Mesenchymal stem cell (in vitro differentiated cells and primary cell): ENCODE data around the gene COASY.
"Not testable (repeated sequence)": the region's sequence is repeated elsewhere in the genome, so short reads cannot be mapped to it uniquely, and the experiment has no call there.

ENCODE experiments used
- DNase-seq: peaks from one replicate; pipeline ENCODE4 v3.0.0-alpha.2; 2013
- H2AFZ ChIP-seq: one replicate; pipeline ENCODE4 v1.6.1; 2013; ENCODE audit warnings: low read depth, mild to moderate bottlenecking, control low read depth, inconsistent platforms, low read length, moderate library complexity
- H2AK5ac ChIP-seq: 2 replicates; pipeline ENCODE4 v1.6.1; 2013; ENCODE audit warnings: low read length, moderate library complexity, mild to moderate bottlenecking, inconsistent platforms; ENCODE audit not compliant: severe bottlenecking
- H2BK120ac ChIP-seq: one replicate; pipeline ENCODE4 v1.6.1; 2013; ENCODE audit warnings: low read depth, mild to moderate bottlenecking, inconsistent platforms, low read length, moderate library complexity
- H2BK12ac ChIP-seq, 2 experiments: one replicate each; pipeline ENCODE4 v1.6.1; 2013; ENCODE audit warnings: inconsistent platforms in 2 of 2, low read length in 2 of 2, mild to moderate bottlenecking in 2 of 2, moderate library complexity in 2 of 2, control low read depth in 1 of 2
- H2BK15ac ChIP-seq: one replicate; pipeline ENCODE4 v1.6.1; 2013; ENCODE audit warnings: mild to moderate bottlenecking, low read depth, inconsistent platforms; ENCODE audit not compliant: poor library complexity, severe bottlenecking
- H2BK5ac ChIP-seq: 2 replicates; pipeline ENCODE4 v1.6.1; 2013; ENCODE audit warnings: low read depth, mild to moderate bottlenecking, low read length, control low read depth, inconsistent platforms; ENCODE audit not compliant: poor library complexity, severe bottlenecking
- H3K14ac ChIP-seq, 2 experiments: one replicate each; pipeline ENCODE4 v1.6.1; 2013; ENCODE audit warnings: inconsistent platforms in 2 of 2, low read length in 2 of 2, control low read depth in 1 of 2, mild to moderate bottlenecking in 1 of 2, moderate library complexity in 1 of 2
- H3K18ac ChIP-seq, 2 experiments: one replicate each; pipeline ENCODE4 v1.6.1; 2013; ENCODE audit warnings: inconsistent platforms in 2 of 2, low read length in 2 of 2, control low read depth in 1 of 2, low read depth in 1 of 2, mild to moderate bottlenecking in 1 of 2
- H3K23ac ChIP-seq, 2 experiments: one replicate each; pipeline ENCODE4 v1.6.1; 2013; ENCODE audit warnings: inconsistent platforms in 2 of 2, low read length in 2 of 2, mild to moderate bottlenecking in 2 of 2, moderate library complexity in 2 of 2, control low read depth in 1 of 2
- H3K27ac ChIP-seq: 2 replicates; pipeline ENCODE4 v1.5.1; 2013; ENCODE audit warnings: mild to moderate bottlenecking, moderate library complexity, low read length, control low read depth, inconsistent platforms; ENCODE audit not compliant: poor library complexity, severe bottlenecking
- H3K27me3 ChIP-seq, 2 experiments: 2 replicates each; pipeline versions ENCODE4 v1.6.1 to v1.7.0; 2013; ENCODE audit warnings: low read length in 2 of 2, mild to moderate bottlenecking in 2 of 2, moderate library complexity in 2 of 2, control low read depth in 1 of 2, inconsistent platforms in 1 of 2; ENCODE audit not compliant: control insufficient read depth in 1 of 2, insufficient read depth in 1 of 2
- H3K36me3 ChIP-seq, 2 experiments: 2 replicates each; pipeline versions ENCODE4 v1.6.1 to v1.7.0; 2013; ENCODE audit warnings: low read length in 2 of 2, control low read depth in 1 of 2, inconsistent platforms in 1 of 2, low read depth in 1 of 2, mild to moderate bottlenecking in 1 of 2; ENCODE audit not compliant: insufficient read depth in 2 of 2, control insufficient read depth in 1 of 2
- H3K4ac ChIP-seq, 2 experiments: one replicate each; pipeline ENCODE4 v1.6.1; 2013; ENCODE audit warnings: inconsistent platforms in 2 of 2, low read length in 2 of 2, mild to moderate bottlenecking in 2 of 2, moderate library complexity in 2 of 2, control low read depth in 1 of 2, low read depth in 1 of 2
- H3K4me1 ChIP-seq: 2 replicates; pipeline ENCODE4 v1.6.1; 2013; ENCODE audit warnings: low read depth, low read length, control low read depth; ENCODE audit not compliant: control insufficient read depth, insufficient read depth
- H3K4me2 ChIP-seq: 2 replicates; pipeline ENCODE4 v1.6.1; 2013; ENCODE audit warnings: low read length, mild to moderate bottlenecking, inconsistent platforms; ENCODE audit not compliant: poor library complexity, severe bottlenecking
- H3K4me3 ChIP-seq, 2 experiments: 2 replicates each; pipeline versions ENCODE4 v1.5.1 to v1.7.0; 2013; ENCODE audit warnings: low read length in 2 of 2, mild to moderate bottlenecking in 2 of 2, control low read depth in 1 of 2, low read depth in 1 of 2; ENCODE audit not compliant: insufficient read depth in 1 of 2
- H3K79me1 ChIP-seq: replicated peaks from 2 replicates; pipeline ENCODE4 v1.6.1; 2013; ENCODE audit warnings: mild to moderate bottlenecking, control low read depth, low read length, inconsistent platforms; ENCODE audit not compliant: poor library complexity, severe bottlenecking
- H3K9ac ChIP-seq: 2 replicates; pipeline ENCODE4 v1.7.0; 2013; ENCODE audit warnings: mild to moderate bottlenecking, low read length, moderate library complexity
- H3K9me3 ChIP-seq: 2 replicates; pipeline ENCODE4 v1.7.0; 2013; ENCODE audit warnings: mild to moderate bottlenecking, low read length; ENCODE audit not compliant: control insufficient read depth
- H4K8ac ChIP-seq: one replicate; pipeline ENCODE4 v1.6.1; 2013; ENCODE audit warnings: inconsistent platforms, mild to moderate bottlenecking, low read length, moderate library complexity
- H4K91ac ChIP-seq: one replicate; pipeline ENCODE4 v1.6.1; 2013; ENCODE audit warnings: mild to moderate bottlenecking, low read length, inconsistent platforms
- WGBS: methylation state at CpG from one replicate; pipeline ENCODE4 v1.1.7; 2013; ENCODE audit warnings: mixed read lengths; 5-methylcytosine and 5-hydroxymethylcytosine counted together

Gene COASY

GRCh38 chr17:42555122-42555622 is 6.8 kb upstream of the COASY start:
- peak overlapping the region in 1 of 2 experiments; percentile 66 for H2BK12ac ChIP-seq
- H3K79me1 ChIP-seq: peaks cover 10% of the 10 kb centered on the region
- peak overlapping the region; percentile 72 for H2AFZ ChIP-seq
- no peak overlapping the region for H2BK120ac ChIP-seq
- no peak overlapping the region for H4K91ac ChIP-seq
- peak overlapping the region; percentile 93 for H3K27ac ChIP-seq
- no peak overlapping the region for H2BK15ac ChIP-seq
- H4K8ac ChIP-seq: peak overlapping the region; percentile 93
- H3K4me2 ChIP-seq: peak overlapping the region; percentile 96
- H3K4me3 ChIP-seq: peak overlapping the region; percentile 74 to 95
- no peaks in the 10 kb centered on the region for H3K9me3 ChIP-seq
- no peak for DNase-seq
- H3K18ac ChIP-seq: peak overlapping the region; percentile 96 to 99
- no peak overlapping the region for H2BK5ac ChIP-seq
- WGBS: 32% methylated on average over 3 of the region's 4 CpGs
- no peaks in the 10 kb centered on the region for H3K27me3 ChIP-seq
- peak overlapping the region; percentile 97 for H3K9ac ChIP-seq
- peak overlapping the region in 1 of 2 experiments; percentile 75 for H3K4ac ChIP-seq
- H3K4me1 ChIP-seq: peaks cover 20% of the 10 kb centered on the region
- peak overlapping the region in 1 of 2 experiments; percentile 85 for H3K14ac ChIP-seq
- peak overlapping the region in 1 of 2 experiments; percentile 91 for H3K23ac ChIP-seq
- H2AK5ac ChIP-seq: peak overlapping the region; percentile 97
- peaks cover 3 to 15% of the 10 kb centered on the region in 2 experiments for H3K36me3 ChIP-seq

GRCh38 chr17:42555961-42556617 is 5.9 kb upstream of the COASY start:
- Histone ChIP-seq H3K4me1 (peaks cover 20% of the 10 kb centered on the region), H3K36me3 (peaks cover 3 to 15% of the 10 kb centered on the region in 2 experiments), H4K91ac (peak overlapping the region; percentile 27), H3K79me1 (peaks cover 10% of the 10 kb centered on the region)
- H2BK5ac ChIP-seq, H3K14ac ChIP-seq, H3K4ac ChIP-seq, H2AK5ac ChIP-seq, H2BK15ac ChIP-seq, H3K27ac ChIP-seq, H3K18ac ChIP-seq, H3K9me3 ChIP-seq, H4K8ac ChIP-seq, H2BK12ac ChIP-seq, H2AFZ ChIP-seq, H2BK120ac ChIP-seq, H3K27me3 ChIP-seq, H3K4me2 ChIP-seq, H3K4me3 ChIP-seq, H3K9ac ChIP-seq, H3K23ac ChIP-seq: not testable (repeated sequence)
- WGBS: 48% methylated on average over 5 of the region's 5 CpGs
- DNase-seq: peak; percentile 46

GRCh38 chr17:42559075-42559474 is 2.9 kb upstream of the COASY start:
- Histone ChIP-seq H3K4me3 (no peak overlapping the region), H4K91ac (no peak overlapping the region), H3K27ac (no peak overlapping the region), H3K79me1 (peaks cover 7% of the 10 kb centered on the region), H2BK12ac (no peak overlapping the region), H3K9ac (no peak overlapping the region), H3K4me2 (no peak overlapping the region), H3K9me3 (no peaks in the 10 kb centered on the region), H2BK15ac (no peak overlapping the region), H2BK120ac (no peak overlapping the region), H3K18ac (no peak overlapping the region), H3K4me1 (peaks cover 28% of the 10 kb centered on the region), H2AFZ (no peak overlapping the region), H3K14ac (no peak overlapping the region), H3K4ac (no peak overlapping the region), H3K27me3 (no peaks in the 10 kb centered on the region), H2AK5ac (no peak overlapping the region), H3K36me3 (peaks cover 8 to 13% of the 10 kb centered on the region in 2 experiments), H4K8ac (no peak overlapping the region), H3K23ac (no peak overlapping the region), H2BK5ac (no peak overlapping the region)
- no peak for DNase-seq
- WGBS: 90% methylated on average over 6 of the region's 6 CpGs

GRCh38 chr17:42560246-42560645 is 1.7 kb upstream of the COASY start:
- Histone ChIP-seq H3K18ac (no peak overlapping the region), H3K23ac (no peak overlapping the region), H2BK12ac (no peak overlapping the region), H3K4ac (no peak overlapping the region), H3K4me1 (peaks cover 36% of the 10 kb centered on the region), H2AFZ (no peak overlapping the region), H2BK15ac (no peak overlapping the region), H3K27me3 (no peaks in the 10 kb centered on the region), H3K4me2 (no peak overlapping the region), H2BK5ac (no peak overlapping the region), H4K91ac (no peak overlapping the region), H3K9ac (peak overlapping the region; percentile 28), H3K14ac (no peak overlapping the region), H2BK120ac (no peak overlapping the region), H3K4me3 (no peak overlapping the region), H2AK5ac (no peak overlapping the region), H3K36me3 (peaks cover 19 to 24% of the 10 kb centered on the region in 2 experiments), H3K79me1 (peaks cover 14% of the 10 kb centered on the region), H3K9me3 (no peaks in the 10 kb centered on the region), H4K8ac (no peak overlapping the region), H3K27ac (no peak overlapping the region)
- no peak for DNase-seq
- WGBS: no CpG with 5 or more reads among the region's 3 CpGs
